GM18499 (cell line): Measurements from ENCODE around the gene GDPD1.
"Not testable (repeated sequence)": the region's sequence is repeated elsewhere in the genome, so short reads cannot be mapped to it uniquely, and the experiment has no call there.

ENCODE experiments used
- ATAC-seq: cut with Tn5 transposase; IDR thresholded peaks from one replicate; pipeline ENCODE4 v1.9.1; 2021; ENCODE audit warnings: moderate number of reproducible peaks; ENCODE audit not compliant: insufficient read depth, unreplicated experiment

GDPD1 gene

DNA sequence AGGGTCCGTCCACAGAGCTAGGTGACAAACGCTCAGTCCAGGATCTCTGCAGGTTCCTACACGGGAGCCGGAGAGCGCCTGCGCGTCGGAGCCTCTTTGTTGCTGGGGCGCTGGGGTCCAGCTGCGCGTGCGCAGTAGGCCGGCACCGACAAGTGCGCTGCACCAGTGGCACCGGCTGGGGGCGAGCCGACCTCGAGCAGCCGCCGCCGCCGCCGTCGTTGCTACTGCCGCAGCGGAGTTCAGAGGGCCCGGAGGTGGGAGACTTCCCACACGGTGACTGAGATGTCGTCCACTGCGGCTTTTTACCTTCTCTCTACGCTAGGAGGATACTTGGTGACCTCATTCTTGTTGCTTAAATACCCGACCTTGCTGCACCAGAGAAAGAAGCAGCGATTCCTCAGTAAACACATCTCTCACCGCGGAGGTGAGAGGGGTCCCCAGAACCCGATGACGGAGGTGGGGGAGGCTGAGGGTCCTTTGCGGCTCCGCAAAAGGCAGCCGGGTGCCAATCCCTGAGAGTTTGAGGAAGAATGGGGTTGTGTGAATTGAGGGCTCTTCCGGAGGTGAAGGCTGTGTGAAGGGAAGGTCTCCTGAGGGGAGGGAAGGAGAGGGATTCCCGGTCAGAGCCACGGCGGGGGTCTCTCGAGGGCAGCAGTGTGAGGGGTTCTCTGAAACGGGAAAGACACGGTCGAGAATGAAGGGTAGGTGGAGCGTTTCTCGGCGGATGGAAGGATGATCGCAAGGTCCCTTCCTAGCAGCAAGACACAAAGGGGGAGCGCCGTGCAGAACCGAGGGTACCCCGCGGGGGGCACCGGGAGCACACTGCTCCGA, at the start of gene GDPD1:
Gene GDPD1, plus strand, starts transcription at position 184 of the 831 bp plus-strand sequence. Its CDS starts 99 bp downstream, at position 283.
- peak; percentile 71 for ATAC-seq

DNA sequence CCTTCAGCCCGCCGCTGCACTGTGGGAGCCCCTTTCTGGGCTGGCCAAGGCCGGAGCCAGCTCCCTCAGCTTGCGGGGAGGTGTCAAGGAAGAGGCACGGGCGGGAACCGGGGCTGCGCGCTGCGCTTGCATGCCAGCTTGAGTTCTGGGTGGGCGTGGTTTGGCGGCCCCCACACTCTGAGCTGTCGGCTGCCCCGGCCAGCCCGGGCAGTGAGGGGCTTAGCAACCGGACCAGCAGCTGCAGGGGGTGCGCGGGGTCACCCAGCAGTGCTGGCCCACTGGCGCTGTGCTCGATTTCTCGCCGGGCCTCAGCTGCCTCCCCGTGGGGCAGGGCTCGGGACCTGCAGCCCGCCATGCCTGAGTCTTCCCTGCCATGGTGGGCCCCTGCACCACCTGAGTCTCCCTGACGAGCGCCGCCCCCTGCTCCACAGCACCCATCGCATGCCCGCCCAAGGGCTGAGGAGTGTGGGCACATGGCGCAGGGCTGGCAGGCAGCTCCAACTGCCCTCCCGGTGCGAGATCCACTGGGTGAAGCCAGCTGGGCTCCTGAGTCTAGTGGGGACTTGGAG, 47.8 kb upstream of the GDPD1 start:
- no peak for ATAC-seq

DNA sequence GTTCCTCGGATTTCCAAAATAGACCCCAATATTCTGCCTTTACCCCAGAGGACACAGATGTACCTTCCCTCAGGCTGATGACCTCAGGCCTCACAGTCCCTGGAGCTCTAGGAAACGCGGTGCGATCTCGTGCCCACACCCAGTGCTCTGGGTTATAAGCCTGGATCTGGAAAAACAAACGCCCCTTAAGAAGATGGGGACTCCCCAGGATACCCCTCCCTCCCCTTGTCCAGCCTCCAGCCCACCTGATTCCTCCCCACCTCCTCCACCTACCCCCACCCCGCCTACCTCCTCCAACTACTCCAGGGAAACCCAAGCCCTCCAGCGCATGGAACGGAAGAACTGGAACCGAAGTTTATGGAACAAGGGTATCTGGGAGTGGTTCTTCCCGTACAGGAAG, 45.6 kb upstream of the GDPD1 start:
- ATAC-seq: no peak

DNA sequence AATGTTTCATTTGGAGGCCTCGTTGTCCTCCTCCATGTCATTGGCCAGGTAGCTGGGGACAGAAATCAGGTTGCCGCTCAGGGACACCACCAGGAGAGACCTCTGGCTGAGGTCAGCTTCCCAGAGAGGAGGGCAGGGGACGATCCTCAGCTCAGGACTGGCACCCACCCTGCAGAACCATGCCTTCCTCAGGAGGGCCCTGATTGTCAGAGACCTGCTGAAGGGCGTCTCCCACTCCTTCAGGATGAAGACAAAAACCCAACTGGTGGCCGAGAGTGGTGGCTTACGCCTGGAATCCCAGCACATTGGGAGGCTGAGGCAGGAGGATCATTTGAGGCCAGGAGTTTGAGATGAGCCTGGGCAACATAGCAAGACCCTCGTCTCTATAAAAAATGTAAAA, 45.2 kb upstream of the GDPD1 start:
- ATAC-seq: no peak

DNA sequence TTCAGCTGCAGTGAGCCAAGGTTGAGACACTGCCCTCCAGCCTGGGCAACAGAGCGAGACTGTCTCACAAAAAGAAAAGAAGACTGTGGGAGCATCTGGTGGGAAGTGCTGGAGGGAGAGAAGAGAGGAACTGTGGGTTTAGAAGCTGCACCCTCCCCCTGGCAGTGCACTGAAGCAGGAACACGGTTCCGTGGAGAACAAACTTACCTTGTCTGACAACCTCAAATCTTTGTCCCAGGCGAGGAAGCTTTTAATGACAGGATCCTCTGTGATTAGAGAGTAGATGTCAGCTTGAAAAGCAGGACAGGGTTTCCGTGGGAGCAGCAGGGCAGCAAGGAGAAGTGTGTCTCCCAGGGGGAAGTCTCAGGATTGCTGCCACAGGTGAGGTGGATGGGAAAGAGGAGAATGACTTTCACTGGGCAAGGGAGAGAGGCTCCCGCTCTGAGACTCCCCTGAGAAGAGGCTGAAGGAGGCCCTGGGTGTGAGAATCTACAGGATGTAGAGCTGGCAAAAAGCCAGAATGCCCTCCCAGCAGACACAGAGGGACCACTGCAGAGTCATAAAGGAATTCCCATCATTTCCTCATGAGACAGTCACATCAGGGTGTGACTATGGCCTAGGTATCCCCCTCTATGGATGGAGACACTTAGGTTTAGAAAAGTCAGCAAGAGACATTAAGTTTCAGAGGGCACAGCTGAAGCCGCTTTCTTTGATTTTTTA, 41.9 kb upstream of the GDPD1 start:
- no peak for ATAC-seq

DNA sequence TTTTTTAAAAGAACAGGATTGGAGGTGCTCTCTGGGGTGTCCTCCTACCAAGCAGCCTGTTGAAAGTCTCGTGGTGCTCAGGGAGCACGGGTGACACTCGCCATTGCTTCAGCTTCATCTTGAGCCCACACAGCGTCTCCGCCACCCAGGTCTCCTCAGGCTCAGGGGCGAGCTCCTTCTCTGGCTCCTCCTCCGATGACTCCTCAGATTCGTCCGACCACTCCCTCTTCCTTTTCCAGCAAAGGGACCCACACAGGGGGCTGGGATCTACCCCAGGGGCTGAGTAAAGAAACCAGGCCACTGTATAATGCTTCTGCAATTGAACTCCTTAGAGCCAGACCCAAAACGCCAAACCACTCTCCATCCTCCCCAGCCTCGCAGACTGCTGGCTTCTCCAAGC, 40.7 kb upstream of the GDPD1 start:
- not testable (repeated sequence) for ATAC-seq

DNA sequence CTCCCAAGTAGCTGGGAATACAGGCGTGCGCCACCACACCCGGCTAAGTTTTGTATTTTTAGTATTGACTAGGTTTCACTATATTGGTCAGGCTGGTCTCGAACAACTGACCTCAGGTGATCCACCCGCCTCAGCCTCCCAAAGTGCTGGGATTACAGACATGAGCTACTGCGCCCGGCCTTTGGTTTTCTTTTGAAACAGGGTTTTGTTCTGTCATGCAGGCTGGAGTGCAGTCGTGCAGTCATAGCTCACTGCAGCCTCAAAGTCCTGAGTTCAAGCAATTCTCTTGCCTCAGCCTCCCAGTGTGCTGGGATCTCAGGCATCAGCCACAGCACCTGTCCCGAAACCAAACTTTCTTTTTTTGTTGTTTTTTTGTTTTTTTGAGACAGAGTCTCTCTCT, 39.7 kb upstream of the GDPD1 start:
- ATAC-seq: no peak

DNA sequence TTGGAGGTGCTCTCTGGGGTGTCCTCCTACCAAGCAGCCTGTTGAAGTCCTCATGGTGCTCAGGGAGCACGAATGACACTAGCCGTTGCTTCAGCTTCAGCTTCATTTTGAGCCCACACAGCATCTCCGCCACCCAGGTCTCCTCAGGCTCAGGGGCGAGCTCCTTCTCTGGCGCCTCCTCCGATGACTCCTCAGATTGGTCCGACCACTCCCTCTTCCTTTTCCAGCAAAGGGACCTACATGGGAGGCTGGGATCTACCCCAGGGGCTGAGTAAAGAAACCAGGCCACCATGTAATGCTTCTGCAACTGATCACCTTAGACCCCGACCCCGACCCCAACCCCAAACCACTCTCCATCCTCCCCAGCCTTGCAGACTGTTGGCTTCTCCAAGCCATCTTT, 38.8 kb upstream of the GDPD1 start:
- ATAC-seq: no peak

DNA sequence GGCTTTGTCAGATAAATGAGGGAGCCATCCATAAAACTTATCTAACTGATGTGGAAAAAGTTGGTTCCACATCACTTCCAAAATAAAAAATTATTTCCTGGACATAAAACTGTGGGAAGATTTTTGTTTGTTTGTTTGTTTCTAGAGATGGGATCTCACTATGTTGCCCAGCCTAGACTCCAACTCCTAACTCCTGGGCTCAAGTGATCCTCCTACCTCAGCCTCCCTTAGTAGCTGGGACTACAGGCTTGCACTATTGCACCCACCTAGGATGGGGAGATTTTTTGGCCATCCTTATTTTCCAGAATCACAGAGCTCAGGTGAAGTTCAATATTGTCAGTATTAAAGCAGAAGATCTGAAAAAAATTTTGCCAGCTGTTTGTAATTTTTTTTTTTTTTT, 34.3 kb upstream of the GDPD1 start:
- no peak for ATAC-seq

DNA sequence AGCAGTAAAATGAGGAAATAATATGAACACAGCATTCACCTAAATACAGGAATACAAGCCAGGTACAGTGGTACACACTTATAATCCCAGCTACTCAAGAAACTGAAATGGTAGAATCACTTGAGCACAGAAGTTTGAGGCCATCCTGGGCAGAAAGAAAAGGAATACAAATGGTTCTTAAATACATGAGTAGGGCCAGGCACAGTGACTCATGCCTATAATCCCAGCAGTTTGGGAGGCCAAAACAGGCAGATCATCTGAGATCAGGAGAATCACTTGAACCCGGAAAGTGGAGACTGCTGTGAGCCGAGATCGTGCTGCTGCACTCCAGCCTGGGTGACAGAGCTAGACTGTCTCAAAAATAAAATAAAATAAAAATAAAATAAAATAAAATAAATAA, 33.5 kb upstream of the GDPD1 start:
- ATAC-seq: no peak

DNA sequence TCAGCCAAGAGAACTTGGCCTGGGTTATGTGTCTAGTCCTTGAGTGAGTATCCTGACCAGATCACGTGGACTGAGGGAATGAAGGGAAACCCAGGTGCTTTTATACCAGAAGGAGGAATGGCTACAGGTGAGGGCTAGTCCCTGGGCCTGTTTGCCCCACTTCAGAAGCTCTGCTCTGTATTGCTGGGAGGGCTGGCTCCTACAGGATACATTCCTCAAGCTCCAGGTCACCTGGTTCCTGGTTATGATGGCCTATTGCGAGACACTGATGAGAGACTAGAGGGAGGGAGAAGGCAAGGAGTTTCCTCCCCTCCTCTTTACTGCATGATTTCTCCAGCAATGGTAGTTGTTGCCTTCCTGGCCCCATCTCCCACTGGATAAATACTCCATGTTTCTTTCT, 29.5 kb upstream of the GDPD1 start:
- ATAC-seq: no peak

DNA sequence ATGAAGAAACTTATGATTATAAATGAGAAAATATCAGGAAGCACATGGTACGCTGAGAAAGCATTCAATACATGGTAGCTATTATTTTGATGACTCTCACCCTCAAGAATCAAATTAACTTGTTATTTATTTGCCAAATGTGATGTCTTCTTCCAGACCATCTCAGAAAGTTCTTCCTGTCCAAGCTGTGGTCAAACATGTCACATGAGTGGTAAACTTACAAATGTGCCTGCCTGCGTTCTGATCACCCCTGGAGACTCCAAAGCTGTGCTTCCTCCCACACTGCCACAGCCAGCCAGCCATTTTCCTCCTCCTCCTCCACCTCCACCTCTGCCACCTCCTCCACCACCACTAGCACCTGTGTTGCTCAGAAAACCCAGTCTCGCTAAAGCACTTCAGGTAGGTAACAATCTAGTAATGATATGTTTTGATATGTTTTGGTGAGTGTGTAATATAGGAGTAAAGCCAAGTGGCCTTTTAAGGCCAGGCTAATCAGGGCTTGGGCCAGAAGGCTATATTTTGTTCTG, 26.9 kb upstream of the GDPD1 start:
- ATAC-seq: no peak

DNA sequence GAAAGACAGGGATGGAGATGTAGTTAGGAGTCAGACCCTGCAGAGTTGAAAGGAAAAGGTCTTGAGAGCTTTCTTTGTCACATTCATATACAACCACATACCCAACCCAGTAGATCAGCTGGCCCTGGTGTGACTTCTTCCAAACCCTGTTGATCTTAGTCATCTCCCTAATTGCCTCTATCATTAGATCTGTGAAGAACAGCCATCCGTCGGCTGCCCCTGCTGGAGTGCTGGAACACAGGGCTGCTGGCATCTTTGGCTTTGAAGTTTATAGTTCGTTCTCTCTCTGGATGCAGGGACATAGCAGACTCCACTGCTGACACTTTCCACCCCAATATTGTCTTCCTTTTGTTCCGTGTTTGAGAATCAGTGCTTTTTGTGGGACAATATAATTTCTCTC, 20.9 kb upstream of the GDPD1 start:
- ATAC-seq: no peak

DNA sequence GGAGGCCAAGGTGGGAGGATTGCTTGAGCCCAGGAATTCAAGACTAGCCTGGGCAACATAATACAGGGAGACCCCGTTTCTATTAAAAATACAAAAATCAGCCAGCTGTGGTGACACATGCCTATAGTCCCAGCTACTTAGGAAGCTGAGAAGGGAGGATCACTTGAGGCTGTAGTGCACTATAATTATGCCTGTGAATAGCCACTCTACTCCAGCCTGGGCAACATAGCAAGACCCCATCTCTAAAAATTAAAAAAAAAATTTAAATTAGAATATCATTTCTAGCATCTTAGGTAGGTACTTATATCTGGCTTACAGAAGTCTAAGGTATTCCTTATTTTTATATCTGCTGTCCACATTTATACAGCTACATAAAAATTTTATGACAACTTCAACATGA, 18.0 kb upstream of the GDPD1 start:
- no peak for ATAC-seq

DNA sequence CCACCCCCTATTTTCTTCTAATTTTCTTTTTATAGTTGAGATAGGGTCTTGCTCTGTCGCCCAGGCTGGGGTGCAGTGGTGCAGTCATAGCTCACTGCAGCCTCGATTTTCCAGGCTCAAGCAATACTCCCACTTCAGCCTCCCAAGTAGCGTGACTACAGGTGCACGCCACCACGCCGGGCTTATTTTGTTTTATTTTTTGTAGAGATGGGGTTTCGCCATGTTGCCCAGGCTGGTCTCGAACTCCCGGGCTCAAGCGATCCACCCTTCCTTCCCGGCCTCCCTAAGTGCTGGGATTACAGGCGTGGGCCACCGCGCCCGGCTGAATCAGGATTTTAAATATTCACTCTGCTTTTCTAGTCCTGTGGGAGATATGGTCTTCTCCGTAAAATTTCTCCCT, 941 bp upstream of the GDPD1 start:
- no peak for ATAC-seq

DNA sequence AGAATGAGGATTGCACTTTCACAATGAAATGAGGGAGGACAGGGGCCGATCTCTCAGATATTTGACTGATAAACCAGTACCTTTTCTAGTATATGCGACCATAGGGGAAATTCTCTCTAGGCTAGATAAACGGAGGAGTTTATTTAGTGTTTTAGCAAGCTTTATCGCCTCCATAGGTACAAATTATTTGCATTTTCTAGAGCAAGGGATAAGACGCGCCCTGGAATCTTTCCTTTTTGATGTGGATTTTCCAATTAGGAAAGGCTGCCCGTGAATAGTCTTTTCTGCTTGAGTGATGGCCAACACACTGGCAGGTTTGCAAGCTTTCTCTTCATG, 351 bp upstream of the GDPD1 start:
- ATAC-seq: no peak

DNA sequence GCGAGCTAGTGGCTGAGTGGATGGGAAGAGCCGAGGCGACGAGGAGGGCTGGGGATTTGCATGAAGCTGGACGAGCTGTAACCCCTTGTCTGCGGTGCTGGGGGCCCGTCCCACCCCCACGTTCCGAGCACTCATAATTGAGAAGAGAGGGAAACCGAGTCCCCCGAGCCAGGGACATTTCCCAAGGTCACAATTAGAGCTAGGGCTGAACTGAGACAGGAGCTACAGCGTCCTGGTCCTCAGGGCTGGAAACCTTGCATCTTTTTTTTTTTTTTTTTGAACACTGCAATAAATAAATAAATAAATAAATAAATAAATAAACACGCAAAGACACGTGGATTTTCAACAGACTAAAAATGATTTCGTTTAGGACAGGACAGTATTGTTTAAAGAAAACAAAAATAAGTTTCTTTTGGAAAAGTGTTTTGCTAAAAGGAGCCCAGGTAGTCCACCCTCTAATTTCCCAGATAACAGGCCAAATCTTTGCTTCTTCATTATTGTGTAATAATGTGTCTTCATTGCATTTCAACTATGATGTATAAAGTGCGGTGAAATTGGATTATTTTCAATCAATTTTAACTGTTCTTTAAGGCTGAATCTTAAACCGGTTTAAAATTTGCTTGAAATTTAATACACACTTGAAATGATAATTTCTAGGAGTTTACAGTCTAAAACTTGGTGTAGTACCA, 992 bp downstream of the GDPD1 start:
- ATAC-seq: no peak

DNA sequence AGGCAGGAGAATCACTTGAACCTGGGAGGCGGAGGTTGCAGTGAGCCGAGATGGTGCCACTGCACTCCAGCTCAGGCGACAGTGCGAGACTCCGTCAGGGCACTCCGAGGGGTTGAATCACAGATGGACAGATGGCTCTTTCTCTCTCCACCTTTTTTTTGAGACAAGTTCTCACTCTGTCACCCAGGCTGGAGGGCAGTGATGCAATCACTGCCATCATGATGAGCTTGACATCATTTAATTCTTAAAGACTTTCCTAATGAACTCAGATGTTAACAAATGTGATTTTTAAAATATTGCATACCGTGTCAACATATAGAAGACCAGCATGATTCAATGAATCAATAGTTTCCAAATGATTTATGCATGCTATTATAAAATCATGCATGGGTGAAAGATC, 3.5 kb downstream of the GDPD1 start:
- no peak for ATAC-seq

DNA sequence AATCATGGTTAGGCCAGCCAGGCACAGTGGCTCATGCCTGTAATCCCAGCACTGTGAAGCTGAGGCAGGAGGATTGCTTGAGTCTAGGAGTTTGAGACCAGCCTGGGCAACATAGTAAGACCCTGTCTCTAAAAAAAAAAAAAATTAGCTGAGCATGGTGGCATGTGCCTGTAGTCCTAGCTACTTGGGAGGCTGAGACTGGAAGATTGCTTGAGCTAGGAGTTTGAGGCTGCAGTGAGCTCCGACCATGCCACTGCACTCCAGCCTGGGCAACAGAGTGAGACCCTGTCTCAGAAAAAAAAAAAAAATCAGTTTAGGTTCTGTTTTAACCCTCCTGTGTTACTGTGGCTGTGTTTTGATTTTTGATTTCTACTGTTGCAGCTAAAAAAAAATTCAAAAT, 8.3 kb downstream of the GDPD1 start:
- ATAC-seq: not testable (repeated sequence)

DNA sequence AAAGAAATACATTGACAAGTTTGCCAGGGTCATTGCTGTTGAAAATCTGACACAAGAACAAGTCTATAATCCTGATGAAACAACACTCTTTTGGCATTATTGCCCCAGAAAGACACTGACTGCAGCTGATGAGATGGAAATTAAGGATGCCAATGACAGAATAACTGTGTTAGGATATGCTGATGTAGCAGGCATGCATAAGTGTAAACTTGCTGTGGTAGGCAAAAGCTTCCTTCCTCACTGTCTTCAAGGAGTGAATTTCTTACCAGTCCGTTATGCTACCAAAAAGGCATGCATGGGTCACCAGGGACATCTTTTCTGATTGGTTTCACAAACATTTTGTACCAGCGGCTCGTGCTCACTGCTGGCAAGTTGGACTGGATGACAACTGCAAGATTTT, 10.5 kb downstream of the GDPD1 start:
- ATAC-seq: no peak

DNA sequence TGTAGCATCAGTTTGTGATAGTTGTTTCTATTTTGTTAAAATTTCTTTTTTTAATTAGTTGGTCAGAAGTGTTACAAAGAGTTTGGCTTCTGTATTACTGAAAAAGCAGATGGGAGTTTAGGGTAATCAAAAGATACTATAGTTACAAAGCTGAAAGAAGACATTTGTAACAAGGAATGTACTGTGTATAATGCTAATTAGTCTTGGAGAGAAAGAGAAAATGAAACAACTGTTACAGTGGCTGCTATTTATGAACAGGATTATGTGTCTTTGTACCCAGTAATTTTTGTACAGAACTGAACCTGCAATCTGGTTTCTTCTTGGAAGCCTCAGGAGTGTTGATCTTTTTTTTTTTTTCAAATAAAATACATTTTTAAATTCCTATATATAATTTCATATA, 14.3 kb downstream of the GDPD1 start:
- no peak for ATAC-seq
